Hepatocyte (in vitro differentiated cells): ENCODE data around the gene TFR2.

Experiments
- CTCF ChIP-seq: fragments of 200-600 bp; sonication (generic); IDR thresholded peaks from 2 replicates; pipeline ENCODE4 v1.5.1; 2016; ENCODE audit warnings: antibody characterized with exemption, mild to moderate bottlenecking; ENCODE audit not compliant: poor library complexity
- EZH2 ChIP-seq: fragments of 200-600 bp; sonication (generic); IDR thresholded peaks from 2 replicates; pipeline ENCODE4 v1.6.1; 2016; ENCODE audit warnings: antibody characterized with exemption, mild to moderate bottlenecking, borderline replicate concordance

- TF ChIP-seq EZH2, result no peak
- peak; percentile 28 for TF ChIP-seq CTCF
Observed at GRCh38 chr7:100612730-100613390, 28.5 kb downstream of the TFR2 start.
